GM21381 (cell line): Measurements from ENCODE around the gene ATP6V0B.

Experiments
- ATAC-seq: cut with Tn5 transposase; IDR thresholded peaks from one replicate; pipeline ENCODE4 v1.9.1; 2021; ENCODE audit warnings: mild to moderate bottlenecking, moderate library complexity; ENCODE audit not compliant: unreplicated experiment

ATP6V0B gene

DNA sequence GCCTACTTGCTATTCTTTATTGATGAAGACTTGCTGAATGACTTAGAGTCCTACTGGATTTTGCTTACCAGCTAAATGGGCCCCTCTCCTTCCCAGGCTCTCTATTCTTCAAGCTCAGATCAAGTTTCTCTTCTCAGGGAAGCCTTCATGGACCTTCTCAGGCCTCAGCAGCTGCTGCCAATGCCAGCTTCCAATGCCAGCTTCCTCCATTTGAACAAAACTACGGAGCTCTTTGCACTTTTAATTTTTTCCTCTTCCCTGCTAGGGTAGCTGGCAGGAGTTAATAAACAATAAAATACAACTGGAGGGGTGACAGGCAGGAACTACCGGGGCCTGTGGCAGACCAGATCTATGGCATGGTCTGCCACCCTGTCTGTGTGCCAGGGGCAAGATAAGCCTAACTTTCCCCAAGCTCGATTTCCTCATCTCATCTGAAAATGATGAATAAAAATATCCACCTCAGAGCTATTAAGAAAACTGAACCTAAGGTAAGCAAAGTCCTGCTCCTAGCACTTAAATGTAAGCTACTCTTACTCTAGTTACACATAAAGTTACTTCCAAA, 29.0 kb upstream of the ATP6V0B start:
- no peak for ATAC-seq

DNA sequence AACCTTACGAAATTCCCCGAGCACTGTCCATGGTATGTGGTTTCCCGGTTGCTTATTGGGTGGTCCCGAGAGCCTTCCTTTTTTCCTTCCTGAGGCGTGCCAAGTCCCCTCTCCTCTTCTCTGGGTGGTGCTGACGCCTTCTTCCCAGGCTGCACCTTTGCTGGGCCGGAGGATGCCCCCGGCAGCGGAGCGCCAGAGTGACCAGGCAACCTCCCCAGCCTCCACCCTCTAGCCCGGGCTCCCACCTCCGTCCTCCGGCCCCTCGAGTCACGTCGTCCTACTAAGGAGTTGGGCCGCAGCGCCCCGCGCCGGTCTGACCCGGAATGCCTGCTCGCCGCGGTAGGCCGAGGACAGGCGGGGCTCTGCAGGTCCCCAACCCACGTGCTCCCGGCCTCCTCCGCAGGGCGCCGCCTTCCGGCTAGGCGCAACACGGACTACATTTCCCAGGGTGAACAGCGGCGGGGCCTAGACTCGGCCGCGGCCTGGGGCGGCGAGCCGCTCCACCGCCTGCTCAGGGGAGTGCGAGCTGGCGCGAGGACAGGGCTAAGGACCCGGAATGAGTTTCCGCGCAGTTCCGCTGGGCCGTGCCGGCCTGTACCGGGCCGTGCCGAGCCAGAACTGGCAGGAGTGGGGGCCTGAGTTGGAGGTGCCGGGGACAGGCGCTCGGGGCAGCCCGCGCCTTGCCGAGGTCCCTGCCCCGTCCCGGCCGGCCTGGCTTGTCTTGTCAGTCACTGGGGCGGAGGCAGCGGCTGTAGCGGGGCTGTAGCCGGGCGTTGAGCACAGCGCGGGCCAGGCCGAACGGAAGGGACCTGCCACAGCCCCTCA, 28.3 kb upstream of the ATP6V0B start, which contains the start of gene IPO13:
Gene IPO13, plus strand, starts transcription at position 715 of the 825 bp plus-strand sequence. CDS start 651 bp downstream, outside the sequence.
- peak; percentile 89 for ATAC-seq

DNA sequence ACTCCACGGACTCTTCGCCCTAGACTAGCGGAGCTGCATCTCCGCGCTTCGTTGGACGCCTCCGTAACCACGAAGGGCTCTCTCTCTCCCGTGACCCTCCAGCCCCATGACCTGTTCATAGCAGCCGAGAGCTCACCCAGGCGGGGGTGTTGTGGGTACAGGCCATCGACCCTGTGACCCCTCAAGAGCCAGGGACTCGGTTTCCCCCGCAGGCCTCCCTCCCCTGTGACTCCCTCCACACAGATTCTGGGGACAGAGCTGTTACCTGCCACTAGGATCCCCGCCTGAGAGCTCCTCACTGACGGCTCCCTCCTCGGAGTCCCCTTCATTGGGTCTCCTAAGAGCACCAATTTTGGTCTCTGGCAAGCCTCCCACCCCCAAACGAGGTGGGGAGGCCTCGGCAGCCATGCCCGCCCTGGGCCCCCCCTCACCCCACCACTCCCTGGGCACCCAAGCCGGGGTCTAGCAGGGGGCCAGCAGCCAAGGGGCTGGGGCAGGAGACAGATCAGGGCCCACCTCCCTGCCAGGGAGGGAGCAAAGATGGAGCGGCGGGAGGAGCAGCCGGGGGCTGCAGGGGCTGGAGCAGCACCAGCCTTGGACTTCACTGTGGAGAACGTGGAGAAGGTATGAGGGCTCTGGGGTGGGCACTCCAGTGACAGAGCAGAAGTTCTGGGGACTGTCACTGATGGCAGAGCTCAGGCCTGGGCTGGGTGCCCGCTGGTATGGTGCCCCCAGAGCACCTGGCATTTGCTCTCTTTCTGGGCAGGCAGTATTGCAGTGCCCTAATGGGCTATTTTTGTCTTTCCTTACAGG, 27.5 kb upstream of the ATP6V0B start:
- ATAC-seq: no peak

DNA sequence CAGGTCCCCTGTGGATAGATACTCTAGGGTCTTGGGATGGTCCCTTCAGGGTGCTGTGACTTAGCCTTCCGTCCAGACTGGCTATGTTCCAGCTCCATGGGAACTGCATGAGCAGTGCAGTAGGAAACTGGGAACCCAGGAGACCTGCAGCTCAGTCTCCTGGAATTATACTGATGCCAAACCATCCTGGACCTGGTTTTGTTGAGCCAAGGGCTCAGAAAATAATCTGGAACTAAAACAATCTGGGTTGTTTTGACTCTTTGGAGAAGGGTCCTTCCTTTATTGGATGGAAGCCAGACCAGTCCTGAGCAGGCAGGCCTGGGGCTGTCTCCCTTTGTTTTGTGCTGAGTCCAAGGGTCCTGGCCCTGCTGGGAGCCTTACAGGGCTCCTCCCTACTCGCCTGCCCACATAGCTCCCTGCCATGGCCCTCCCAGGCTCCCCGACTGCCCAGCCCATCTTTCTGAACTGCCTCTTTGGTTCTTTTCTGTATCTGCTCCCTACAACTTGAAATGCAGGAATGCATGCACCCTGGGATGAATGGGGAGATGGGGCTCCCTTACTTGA, 26.8 kb upstream of the ATP6V0B start:
- ATAC-seq: no peak

DNA sequence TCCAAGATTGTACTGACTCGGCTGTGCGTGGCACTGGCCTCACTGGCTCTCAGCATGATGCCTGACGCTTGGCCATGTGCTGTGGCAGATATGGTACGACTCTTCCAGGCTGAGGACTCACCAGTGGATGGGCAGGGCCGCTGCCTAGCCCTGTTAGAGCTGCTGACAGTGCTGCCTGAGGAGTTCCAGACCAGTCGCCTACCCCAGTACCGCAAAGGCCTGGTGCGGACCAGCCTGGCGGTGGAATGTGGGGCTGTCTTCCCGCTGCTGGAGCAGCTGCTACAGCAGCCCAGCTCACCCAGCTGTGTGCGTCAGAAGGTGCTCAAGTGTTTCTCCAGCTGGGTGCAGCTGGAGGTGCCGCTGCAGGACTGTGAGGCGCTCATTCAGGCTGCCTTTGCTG, 25.1 kb upstream of the ATP6V0B start:
- no peak for ATAC-seq

DNA sequence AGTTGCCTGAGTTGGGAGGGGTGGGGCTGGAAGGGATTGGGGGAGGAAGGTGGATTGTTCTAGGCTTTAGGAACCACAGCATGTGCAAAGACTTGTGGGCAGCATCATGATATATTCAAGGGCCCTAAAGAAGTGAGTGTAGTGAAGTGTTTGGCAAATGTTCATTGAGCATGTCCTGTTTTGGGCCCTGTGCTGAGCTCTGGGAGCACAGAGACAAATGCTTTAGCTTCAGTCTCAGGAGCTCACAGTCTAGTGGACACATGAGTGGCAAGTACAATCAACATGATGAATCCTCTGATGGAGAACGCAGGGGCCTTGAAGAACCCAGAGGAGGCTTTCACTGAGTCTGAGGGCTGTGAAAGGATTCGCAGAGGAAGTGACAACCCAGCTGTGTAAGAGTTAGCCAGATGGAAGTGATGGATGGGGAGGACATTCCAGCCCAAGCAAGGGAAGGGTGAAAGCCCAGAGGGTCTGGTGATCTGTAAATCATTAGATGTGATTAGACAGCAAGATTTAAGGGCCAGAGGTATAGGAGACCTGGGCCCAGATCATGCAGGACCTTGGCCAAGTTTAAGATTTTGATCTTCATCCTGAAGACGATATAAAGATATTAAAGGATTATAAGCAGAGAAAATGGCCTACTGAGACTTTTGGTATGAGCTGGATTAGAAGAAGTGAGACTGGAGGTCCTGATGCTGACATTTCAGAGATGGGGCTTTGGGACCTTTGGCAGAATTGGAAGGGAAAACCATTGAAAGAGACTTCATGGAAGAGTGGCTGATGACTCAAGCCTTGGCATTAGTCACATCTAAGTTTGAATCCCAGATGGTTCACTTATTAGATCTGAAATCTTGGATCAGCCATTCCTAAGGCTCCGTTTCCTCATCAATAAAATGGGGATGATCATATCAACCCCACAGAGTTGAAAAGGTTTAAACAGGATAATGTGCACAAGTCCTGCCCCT, 23.5 kb upstream of the ATP6V0B start:
- ATAC-seq: no peak

DNA sequence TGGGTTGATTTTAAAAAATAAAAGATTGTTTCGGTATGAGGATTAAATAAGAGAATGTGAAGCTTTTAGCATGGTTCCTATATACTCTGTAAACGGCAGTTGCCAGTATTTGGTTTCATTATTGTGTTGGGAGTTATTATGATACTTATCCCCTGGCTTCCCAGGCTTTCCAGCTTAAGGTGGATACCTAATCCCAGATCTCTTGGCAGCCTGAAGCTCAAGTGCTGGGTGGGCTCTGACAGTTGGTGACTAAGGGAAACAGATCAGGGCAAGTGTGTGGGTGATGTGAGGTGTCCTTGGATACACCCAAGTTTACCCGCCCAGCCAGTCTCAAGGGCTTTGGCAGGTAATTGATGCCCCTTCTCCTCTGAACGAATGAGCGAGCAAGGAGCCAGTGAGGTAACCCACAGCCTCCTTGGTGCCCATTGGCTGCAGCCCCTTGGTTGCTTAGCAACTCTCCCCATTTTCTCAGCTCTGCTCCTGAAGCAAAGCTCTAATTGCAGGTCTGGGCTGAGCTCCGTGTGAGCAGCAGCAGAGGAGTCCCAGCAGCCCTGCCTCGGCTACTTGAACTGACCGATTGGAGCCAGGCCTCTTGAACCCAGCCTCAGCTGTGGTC, 21.9 kb upstream of the ATP6V0B start:
- no peak for ATAC-seq

DNA sequence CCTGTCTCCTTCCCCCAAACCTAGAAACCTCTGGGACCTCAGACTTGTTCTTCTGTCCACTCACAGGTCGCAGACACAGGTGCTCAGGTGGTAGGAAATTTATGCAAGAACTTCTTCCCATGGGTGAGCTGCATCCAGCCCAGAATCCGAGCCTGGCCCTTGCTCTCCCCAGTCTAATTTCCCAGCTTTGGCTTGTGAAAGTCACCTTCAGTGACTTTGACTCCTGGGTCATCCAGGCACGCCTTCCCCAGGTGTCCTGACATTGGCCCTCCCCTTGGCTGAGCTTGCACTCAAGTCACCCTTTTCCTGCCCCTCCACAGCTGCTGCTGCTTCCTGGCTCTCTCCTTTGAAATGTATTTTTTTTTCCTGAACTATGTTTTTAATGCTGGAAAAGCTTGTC, 21.4 kb upstream of the ATP6V0B start:
- no peak for ATAC-seq

DNA sequence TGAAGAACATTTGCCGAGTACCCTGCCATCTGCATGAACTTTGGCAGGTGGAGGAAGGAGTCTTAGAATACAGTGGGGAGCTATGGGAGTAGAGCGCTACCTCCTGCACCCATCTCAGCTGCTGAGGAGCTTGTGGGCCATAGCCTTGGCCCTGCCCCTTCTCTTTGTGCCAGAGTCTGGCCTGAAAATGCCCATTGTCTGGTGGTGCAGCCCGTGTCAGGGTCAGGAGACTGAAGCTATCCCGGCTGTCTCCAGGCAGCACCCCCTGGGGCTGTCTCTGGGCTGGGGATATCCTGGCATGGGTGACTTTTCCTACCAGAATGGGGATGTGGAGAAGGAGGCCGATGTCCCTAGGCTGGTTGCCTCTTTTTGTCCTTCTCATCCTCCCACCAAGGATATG, 20.7 kb upstream of the ATP6V0B start:
- ATAC-seq: no peak

DNA sequence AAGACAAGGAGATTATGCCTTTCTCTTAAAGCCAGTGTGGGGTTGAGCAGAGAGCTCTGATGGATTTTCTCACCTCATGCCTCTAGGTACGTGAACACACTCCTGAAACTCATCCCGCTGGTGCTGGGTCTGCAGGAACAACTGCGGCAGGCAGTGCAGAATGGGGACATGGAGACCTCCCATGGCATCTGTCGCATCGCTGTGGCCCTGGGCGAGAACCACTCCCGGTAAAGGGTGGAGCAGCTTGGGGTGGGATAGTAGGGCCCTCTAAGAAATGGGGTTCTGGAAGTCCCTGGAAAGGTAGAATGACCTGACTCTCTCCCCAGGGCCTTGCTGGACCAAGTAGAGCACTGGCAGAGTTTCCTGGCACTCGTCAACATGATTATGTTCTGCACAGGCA, 18.5 kb upstream of the ATP6V0B start:
- no peak for ATAC-seq

DNA sequence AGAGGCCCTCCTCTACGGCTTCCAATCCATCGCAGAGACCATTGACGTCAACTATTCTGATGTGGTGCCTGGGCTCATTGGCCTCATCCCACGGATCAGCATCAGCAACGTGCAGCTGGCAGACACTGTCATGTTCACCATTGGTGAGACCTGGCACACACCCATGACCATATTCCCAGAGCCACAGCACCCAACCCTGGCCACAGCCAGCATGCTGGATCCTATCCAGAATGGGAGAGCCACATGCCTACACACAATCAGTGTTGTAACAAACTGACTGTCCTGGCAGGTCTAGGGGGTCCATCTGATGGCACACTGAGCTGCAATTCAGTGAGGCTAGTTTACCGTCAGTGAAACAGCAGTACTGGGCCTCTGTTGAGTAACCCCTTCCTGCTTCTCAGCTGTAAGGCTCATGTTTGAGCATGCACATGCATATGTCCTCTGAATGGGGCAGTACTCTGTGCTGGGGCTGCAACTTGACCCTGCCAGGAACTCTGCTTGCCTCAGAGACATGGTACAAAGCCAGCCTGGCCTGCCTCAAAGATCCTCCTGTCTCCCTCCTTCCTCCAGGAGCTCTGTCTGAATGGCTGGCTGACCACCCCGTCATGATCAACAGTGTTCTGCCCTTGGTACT, 17.2 kb upstream of the ATP6V0B start:
- ATAC-seq: no peak

DNA sequence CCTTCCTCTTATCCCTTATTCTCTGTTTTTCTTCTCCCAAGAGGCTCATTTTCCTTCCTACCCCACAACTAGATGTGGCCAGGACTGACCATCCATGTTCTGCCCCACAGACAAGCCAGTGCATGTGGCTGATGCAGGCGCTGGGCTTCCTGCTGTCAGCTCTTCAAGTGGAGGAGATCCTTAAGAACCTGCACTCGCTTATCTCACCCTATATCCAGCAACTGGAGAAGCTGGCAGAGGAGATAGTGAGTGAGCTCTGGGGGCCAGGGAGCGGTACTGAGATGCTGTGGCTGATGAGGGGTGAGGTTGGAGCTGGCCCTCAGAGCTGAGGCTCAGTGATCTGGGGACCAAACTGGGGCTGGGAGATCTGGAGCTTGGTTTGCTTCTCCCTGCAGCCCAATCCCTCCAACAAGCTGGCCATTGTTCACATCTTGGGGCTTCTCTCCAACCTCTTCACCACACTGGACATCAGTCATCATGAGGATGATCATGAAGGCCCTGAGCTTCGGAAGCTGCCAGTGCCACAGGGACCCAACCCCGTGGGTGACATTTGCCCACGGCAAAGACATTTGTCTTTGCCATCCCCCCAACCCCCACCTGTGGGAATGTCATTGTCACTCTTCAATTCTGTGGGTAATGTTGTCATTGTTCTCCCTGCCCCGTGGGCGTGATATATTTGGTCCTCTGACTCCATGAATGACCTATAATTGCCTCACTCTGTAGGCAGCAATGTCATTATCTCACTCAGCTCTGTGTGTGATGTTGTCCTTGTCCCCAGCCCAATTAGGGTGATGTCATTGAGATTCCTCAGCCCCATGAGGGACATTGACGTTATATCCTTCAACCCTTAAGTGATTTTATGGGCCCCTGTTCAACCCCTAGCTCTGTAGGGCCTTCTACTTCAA, 16.2 kb upstream of the ATP6V0B start:
- ATAC-seq: no peak

DNA sequence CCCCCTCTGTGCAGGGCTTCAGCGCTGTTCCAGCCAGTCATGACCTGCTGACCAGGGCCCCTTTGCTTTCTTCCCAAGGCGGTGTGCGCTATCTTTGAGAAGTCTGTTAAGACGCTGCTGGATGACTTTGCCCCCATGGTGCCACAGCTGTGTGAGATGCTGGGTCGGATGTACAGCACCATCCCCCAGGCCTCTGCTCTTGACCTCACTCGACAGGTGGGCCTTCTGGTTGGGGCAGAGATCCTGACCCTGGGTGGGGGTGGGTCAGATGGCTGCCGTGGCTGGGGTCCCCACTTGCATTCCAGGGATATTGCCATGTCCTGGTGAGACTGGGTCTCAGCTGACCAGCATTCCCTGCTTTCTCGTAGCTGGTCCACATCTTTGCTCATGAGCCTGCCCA, 14.0 kb upstream of the ATP6V0B start:
- no peak for ATAC-seq

DNA sequence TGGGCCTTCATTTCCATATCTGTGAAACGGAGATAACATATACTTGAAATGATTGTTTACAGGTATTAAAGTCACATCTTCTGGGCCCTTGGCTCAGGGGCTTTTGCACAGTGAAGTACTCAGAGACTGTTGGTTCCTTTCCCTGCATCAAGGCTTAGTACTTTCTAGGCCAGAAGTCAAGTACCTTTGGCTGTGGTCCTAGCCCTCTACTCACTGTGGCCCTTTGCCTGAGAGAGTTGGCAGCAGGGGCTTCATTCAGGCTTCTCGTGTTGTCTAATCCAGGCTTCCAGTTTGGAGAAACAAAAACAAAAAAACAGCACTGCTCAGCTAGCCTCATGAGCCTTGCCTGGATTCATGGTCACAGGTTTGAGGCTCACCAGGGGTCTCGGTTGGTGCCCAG, 13.1 kb upstream of the ATP6V0B start:
- ATAC-seq: no peak

DNA sequence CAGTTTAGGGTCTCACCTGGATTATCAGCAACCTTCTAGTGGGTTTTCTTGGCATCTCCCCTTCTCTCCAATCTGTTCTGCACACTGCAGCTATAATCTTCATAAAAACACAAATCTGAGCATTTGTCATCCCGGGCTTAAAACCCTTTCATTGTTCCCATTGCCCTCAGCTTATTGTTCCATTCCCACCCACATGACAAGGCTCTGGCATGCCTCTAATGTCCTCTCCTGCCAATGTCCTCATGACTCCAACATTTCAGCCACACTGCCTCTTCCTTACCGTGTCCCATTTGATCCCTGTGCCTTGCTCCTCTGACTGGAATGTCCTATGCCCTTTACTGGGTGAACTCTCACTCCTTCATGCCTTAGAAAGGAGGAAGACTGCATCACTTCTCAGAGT, 12.4 kb upstream of the ATP6V0B start:
- ATAC-seq: no peak

DNA sequence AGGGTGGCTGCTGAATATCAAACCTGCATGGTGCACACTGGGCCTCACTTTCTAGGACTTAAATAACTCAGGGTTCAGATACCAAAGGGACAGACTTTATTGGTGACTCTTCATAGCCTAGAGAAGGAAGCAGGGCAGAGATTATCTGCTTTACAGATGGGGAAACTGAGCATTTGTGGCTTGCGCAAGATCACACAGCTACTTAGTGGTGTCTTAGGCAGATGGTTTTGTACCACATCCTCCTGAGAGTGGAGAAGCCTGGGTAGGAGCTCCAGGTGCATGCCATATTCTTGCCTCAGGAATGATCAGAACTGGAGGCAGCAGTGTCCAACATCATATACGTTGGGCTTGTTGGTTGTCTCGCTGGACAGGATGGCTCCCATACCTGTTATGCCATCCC, 11.8 kb upstream of the ATP6V0B start:
- no peak for ATAC-seq

DNA sequence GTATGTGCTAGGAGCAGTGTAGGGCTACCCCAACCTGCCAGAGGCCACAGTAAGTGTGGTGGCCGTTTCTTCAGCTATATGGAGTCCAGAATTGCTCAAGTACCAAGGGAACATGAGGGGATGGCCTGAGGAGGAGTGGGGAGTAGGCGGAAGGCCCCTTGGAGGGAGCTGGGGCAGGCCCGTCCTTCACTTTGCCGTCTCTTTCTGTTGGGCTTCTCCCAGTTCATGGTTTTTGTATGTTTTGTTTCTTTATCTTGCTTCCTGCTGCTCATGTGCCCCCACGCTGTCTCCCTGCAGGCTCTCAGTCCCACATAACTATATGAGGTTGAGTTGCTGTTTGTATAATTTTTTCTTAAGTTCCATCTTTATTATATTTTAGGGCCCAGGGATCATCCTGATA, 10.9 kb upstream of the ATP6V0B start:
- ATAC-seq: no peak

DNA sequence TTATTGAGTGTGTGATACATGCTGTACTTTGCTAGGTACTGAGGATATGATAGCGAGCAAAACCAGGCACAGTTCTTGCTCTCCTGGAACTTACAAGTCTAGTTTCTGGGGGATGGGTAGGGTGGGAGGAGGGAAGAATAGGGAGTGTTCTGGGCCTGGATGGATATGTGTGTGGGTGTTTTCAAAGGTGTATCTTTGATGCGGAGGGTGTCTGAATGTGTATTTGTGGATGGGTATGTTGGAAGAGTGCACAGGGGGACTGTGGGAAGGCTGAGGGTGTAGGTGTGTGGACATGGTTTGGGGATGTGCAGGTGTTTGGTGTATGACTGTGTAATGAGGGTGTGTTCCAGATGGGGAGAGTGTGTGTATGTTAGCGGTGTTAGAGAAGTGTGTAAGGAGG, 9.4 kb upstream of the ATP6V0B start:
- ATAC-seq: no peak
